ENCODE results near the gene LIG1.
A peak's percentile ranks its signal among the peaks of the same experiment; 100 is the strongest.

LIG1 gene

GRCh38 chr19:48169939-48170803 is at the start of gene LIG1, which contains the start of gene ZSWIM9:
Gene LIG1, minus strand, starts transcription at chr19:48170344. Its CDS starts 4,778 bp downstream, at chr19:48165566.
Gene ZSWIM9, plus strand, starts transcription at chr19:48170680. Its CDS starts 1,123 bp downstream, at chr19:48171803.
- Histone ChIP-seq H3K9ac (ENCODE audit: low read depth in 1 of 2, low read length in 2 of 2) (peak within 1 kb of the TSS; percentile 80 to 93), H3K4me1 (ENCODE audit: control insufficient read depth in 1 of 2, insufficient read depth in 2 of 2, low read length in 2 of 2) (peaks cover 5 to 10% of the 10 kb centered on the region in 2 donors), H3K27ac (ENCODE audit: low read depth, low read length) (peak within 1 kb of the TSS; percentile 98), H3K36me3 (ENCODE audit: control insufficient read depth in 1 of 2, insufficient read depth in 2 of 2, low read length in 2 of 2) (peaks cover 0 to 12% of the 10 kb centered on the region in 2 donors), H3K27me3 (ENCODE audit: control insufficient read depth in 1 of 2, insufficient read depth in 2 of 2, low read length in 2 of 2) (no peaks in the 10 kb centered on the region), H3K9me3 (ENCODE audit: control insufficient read depth in 1 of 2, low read length in 2 of 2) (no peaks in the 10 kb centered on the region), H3K4me3 (ENCODE audit: low read depth in 1 of 2, low read length in 2 of 2) (peak within 1 kb of the TSS; percentile 82 to 97)

- Histone ChIP-seq H3K4me3 (ENCODE audit: low read depth in 1 of 2, low read length in 2 of 2) (no peak overlapping the region), H3K27me3 (ENCODE audit: control insufficient read depth in 1 of 2, insufficient read depth in 2 of 2, low read length in 2 of 2) (no peaks in the 10 kb centered on the region), H3K36me3 (ENCODE audit: control insufficient read depth in 1 of 2, insufficient read depth in 2 of 2, low read length in 2 of 2) (peaks cover 0 to 17% of the 10 kb centered on the region in 2 donors), H3K27ac (ENCODE audit: low read depth, low read length) (no peak overlapping the region), H3K9ac (ENCODE audit: low read depth in 1 of 2, low read length in 2 of 2) (no peak overlapping the region), H3K9me3 (ENCODE audit: control insufficient read depth in 1 of 2, low read length in 2 of 2) (no peaks in the 10 kb centered on the region), H3K4me1 (ENCODE audit: control insufficient read depth in 1 of 2, insufficient read depth in 2 of 2, low read length in 2 of 2) (no peaks in the 10 kb centered on the region)
Measured at GRCh38 chr19:48218997-48219396, 48.9 kb upstream of the LIG1 start.

GRCh38 chr19:48216933-48217332 is 46.8 kb upstream of the LIG1 start:
- no peak overlapping the region for H3K4me3 ChIP-seq (ENCODE audit: low read depth in 1 of 2, low read length in 2 of 2)
- peaks cover 0 to 24% of the 10 kb centered on the region in 2 donors for H3K36me3 ChIP-seq (ENCODE audit: control insufficient read depth in 1 of 2, insufficient read depth in 2 of 2, low read length in 2 of 2)
- no peaks in the 10 kb centered on the region for H3K9me3 ChIP-seq (ENCODE audit: control insufficient read depth in 1 of 2, low read length in 2 of 2)

GRCh38 chr19:48213959-48214358 is 43.8 kb upstream of the LIG1 start:
- H3K4me3 ChIP-seq (ENCODE audit: low read depth in 1 of 2, low read length in 2 of 2) = peak overlapping the region in 1 of 2 donors; percentile 67
- H3K4me1 ChIP-seq (ENCODE audit: control insufficient read depth in 1 of 2, insufficient read depth in 2 of 2, low read length in 2 of 2) = no peaks in the 10 kb centered on the region
- no peak overlapping the region for H3K27ac ChIP-seq (ENCODE audit: low read depth, low read length)
- H3K9ac ChIP-seq (ENCODE audit: low read depth in 1 of 2, low read length in 2 of 2) = no peak overlapping the region
- H3K36me3 ChIP-seq (ENCODE audit: control insufficient read depth in 1 of 2, insufficient read depth in 2 of 2, low read length in 2 of 2) = peaks cover 6 to 29% of the 10 kb centered on the region in 2 donors
- no peaks in the 10 kb centered on the region for H3K9me3 ChIP-seq (ENCODE audit: control insufficient read depth in 1 of 2, low read length in 2 of 2)
- H3K27me3 ChIP-seq (ENCODE audit: control insufficient read depth in 1 of 2, insufficient read depth in 2 of 2, low read length in 2 of 2) = no peaks in the 10 kb centered on the region

More at GRCh38 chr19:48216933-48217332, 46.8 kb upstream of the LIG1 start:
- H3K4me1 ChIP-seq (ENCODE audit: control insufficient read depth in 1 of 2, insufficient read depth in 2 of 2, low read length in 2 of 2) = no peaks in the 10 kb centered on the region
- no peak overlapping the region for H3K9ac ChIP-seq (ENCODE audit: low read depth in 1 of 2, low read length in 2 of 2)
- no peak overlapping the region for H3K27ac ChIP-seq (ENCODE audit: low read depth, low read length)
- no peaks in the 10 kb centered on the region for H3K27me3 ChIP-seq (ENCODE audit: control insufficient read depth in 1 of 2, insufficient read depth in 2 of 2, low read length in 2 of 2)

- Histone ChIP-seq H3K4me1 (ENCODE audit: control insufficient read depth in 1 of 2, insufficient read depth in 2 of 2, low read length in 2 of 2) (no peaks in the 10 kb centered on the region), H3K27me3 (ENCODE audit: control insufficient read depth in 1 of 2, insufficient read depth in 2 of 2, low read length in 2 of 2) (no peaks in the 10 kb centered on the region), H3K27ac (ENCODE audit: low read depth, low read length) (no peak overlapping the region), H3K36me3 (ENCODE audit: control insufficient read depth in 1 of 2, insufficient read depth in 2 of 2, low read length in 2 of 2) (peaks cover 6 to 13% of the 10 kb centered on the region in 2 donors), H3K4me3 (ENCODE audit: low read depth in 1 of 2, low read length in 2 of 2) (no peak overlapping the region), H3K9ac (ENCODE audit: low read depth in 1 of 2, low read length in 2 of 2) (no peak overlapping the region), H3K9me3 (ENCODE audit: control insufficient read depth in 1 of 2, low read length in 2 of 2) (no peaks in the 10 kb centered on the region)
Measured at GRCh38 chr19:48210005-48210404, 39.9 kb upstream of the LIG1 start.

GRCh38 chr19:48206397-48207093 is 36.4 kb upstream of the LIG1 start:
- Histone ChIP-seq H3K4me3 (ENCODE audit: low read depth in 1 of 2, low read length in 2 of 2) (no peak overlapping the region), H3K27me3 (ENCODE audit: control insufficient read depth in 1 of 2, insufficient read depth in 2 of 2, low read length in 2 of 2) (no peaks in the 10 kb centered on the region), H3K27ac (ENCODE audit: low read depth, low read length) (no peak overlapping the region), H3K9ac (ENCODE audit: low read depth in 1 of 2, low read length in 2 of 2) (no peak overlapping the region), H3K36me3 (ENCODE audit: control insufficient read depth in 1 of 2, insufficient read depth in 2 of 2, low read length in 2 of 2) (peaks cover 5 to 6% of the 10 kb centered on the region in 2 donors), H3K4me1 (ENCODE audit: control insufficient read depth in 1 of 2, insufficient read depth in 2 of 2, low read length in 2 of 2) (peaks cover 12 to 15% of the 10 kb centered on the region in 2 donors), H3K9me3 (ENCODE audit: control insufficient read depth in 1 of 2, low read length in 2 of 2) (no peaks in the 10 kb centered on the region)

GRCh38 chr19:48203794-48204628 is 33.9 kb upstream of the LIG1 start:
- Histone ChIP-seq H3K36me3 (ENCODE audit: control insufficient read depth in 1 of 2, insufficient read depth in 2 of 2, low read length in 2 of 2) (no peaks in the 10 kb centered on the region), H3K27ac (ENCODE audit: low read depth, low read length) (no peak overlapping the region), H3K4me1 (ENCODE audit: control insufficient read depth in 1 of 2, insufficient read depth in 2 of 2, low read length in 2 of 2) (peaks cover 12 to 15% of the 10 kb centered on the region in 2 donors), H3K4me3 (ENCODE audit: low read depth in 1 of 2, low read length in 2 of 2) (peak overlapping the region; percentile 86 to 91), H3K9ac (ENCODE audit: low read depth in 1 of 2, low read length in 2 of 2) (peak overlapping the region; percentile 68 to 87), H3K9me3 (ENCODE audit: control insufficient read depth in 1 of 2, low read length in 2 of 2) (no peaks in the 10 kb centered on the region), H3K27me3 (ENCODE audit: control insufficient read depth in 1 of 2, insufficient read depth in 2 of 2, low read length in 2 of 2) (no peaks in the 10 kb centered on the region)

- H3K4me1 ChIP-seq (ENCODE audit: control insufficient read depth in 1 of 2, insufficient read depth in 2 of 2, low read length in 2 of 2) = peaks cover 12 to 15% of the 10 kb centered on the region in 2 donors
- no peaks in the 10 kb centered on the region for H3K36me3 ChIP-seq (ENCODE audit: control insufficient read depth in 1 of 2, insufficient read depth in 2 of 2, low read length in 2 of 2)
- H3K9ac ChIP-seq (ENCODE audit: low read depth in 1 of 2, low read length in 2 of 2) = peak overlapping the region; percentile 32 to 68
- H3K27me3 ChIP-seq (ENCODE audit: control insufficient read depth in 1 of 2, insufficient read depth in 2 of 2, low read length in 2 of 2) = no peaks in the 10 kb centered on the region
- H3K9me3 ChIP-seq (ENCODE audit: control insufficient read depth in 1 of 2, low read length in 2 of 2) = no peaks in the 10 kb centered on the region
- no peak overlapping the region for H3K27ac ChIP-seq (ENCODE audit: low read depth, low read length)
- H3K4me3 ChIP-seq (ENCODE audit: low read depth in 1 of 2, low read length in 2 of 2) = peak overlapping the region; percentile 86 to 91
Measured at GRCh38 chr19:48203222-48203793, 33.2 kb upstream of the LIG1 start.

- Histone ChIP-seq H3K4me1 (ENCODE audit: control insufficient read depth in 1 of 2, insufficient read depth in 2 of 2, low read length in 2 of 2) (peaks cover 2 to 7% of the 10 kb centered on the region in 2 donors), H3K4me3 (ENCODE audit: low read depth in 1 of 2, low read length in 2 of 2) (no peak overlapping the region), H3K36me3 (ENCODE audit: control insufficient read depth in 1 of 2, insufficient read depth in 2 of 2, low read length in 2 of 2) (no peaks in the 10 kb centered on the region), H3K27me3 (ENCODE audit: control insufficient read depth in 1 of 2, insufficient read depth in 2 of 2, low read length in 2 of 2) (no peaks in the 10 kb centered on the region), H3K9me3 (ENCODE audit: control insufficient read depth in 1 of 2, low read length in 2 of 2) (no peaks in the 10 kb centered on the region), H3K9ac (ENCODE audit: low read depth in 1 of 2, low read length in 2 of 2) (no peak overlapping the region), H3K27ac (ENCODE audit: low read depth, low read length) (no peak overlapping the region)
Measured at GRCh38 chr19:48196933-48197665, 27.0 kb upstream of the LIG1 start.

All from duodenal mucosa (tissue), 2 donors.